ENCODE results near the gene DEF6.

DNA sequence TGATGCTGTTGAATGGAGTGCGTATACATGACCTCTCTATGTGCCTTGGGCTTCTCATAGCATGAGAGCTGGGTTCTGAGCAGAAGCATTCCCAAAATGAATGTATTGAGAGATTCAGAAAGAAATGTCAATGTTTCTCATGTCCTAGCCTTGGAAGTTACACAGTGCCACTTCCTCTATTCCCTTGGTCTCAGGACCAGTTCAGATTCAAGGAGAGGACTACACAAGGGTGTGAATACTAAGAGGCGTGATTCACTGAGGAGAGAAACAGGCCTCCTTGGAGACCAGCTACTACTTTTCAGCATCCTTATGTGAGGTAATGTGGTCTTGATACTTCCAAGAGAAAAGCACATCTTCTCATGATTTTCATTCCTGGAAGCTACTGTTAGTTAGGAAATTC lies 55.1 kb downstream of the DEF6 start:
- TF ChIP-seq EED (CRISPR knock-in tag; IDR thresholded peaks at IDR 0.05) (no peak), KDM5B (CRISPR knock-in tag; IDR thresholded peaks at IDR 0.05; ENCODE audit: borderline replicate concordance) (no peak), U2AF2 (IDR thresholded peaks at IDR 0.05; ENCODE audit: low read depth, low read length) (no peak), MAZ (IDR thresholded peaks at IDR 0.05; ENCODE audit: borderline replicate concordance, low read depth, low read length) (no peak), MAZ (CRISPR knock-in tag; IDR thresholded peaks at IDR 0.05; ENCODE audit: low read depth) (no peak), CTCF (CRISPR knock-in tag; IDR thresholded peaks at IDR 0.05) (no peak), SNAPC4 (CRISPR knock-in tag; IDR thresholded peaks at IDR 0.05) (no peak)
- TF ChIP-seq, protein P1, sequence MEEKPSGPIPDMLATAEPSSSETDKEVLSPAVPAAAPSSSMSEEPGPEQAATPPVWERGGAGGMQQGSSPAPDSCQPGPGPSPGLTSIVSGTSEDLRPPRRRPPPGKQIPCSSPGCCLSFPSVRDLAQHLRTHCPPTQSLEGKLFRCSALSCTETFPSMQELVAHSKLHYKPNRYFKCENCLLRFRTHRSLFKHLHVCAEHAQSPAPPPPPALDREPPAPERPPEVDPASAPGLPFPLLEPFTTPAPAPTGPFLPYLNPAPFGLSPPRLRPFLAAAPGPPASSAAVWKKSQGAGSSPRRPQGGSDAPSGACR (CRISPR knock-in tag; IDR thresholded peaks at IDR 0.05), result no peak

Measured in HepG2 (cell line).